GM12864 (cell line): ENCODE data around the gene SLC25A3.
"Not testable (repeated sequence)": the region's sequence is repeated elsewhere in the genome, so short reads cannot be mapped to it uniquely, and the experiment has no call there.

Experiments used
- DNase-seq: peaks from one replicate; pipeline ENCODE4 v3.0.0-alpha.2; 2011; ENCODE audit warnings: low read depth
- H3K4me3 ChIP-seq: 2 replicates; pipeline ENCODE4 v1.5.1; 2011; ENCODE audit warnings: mild to moderate bottlenecking, low read depth, low read length, control low read depth
- TF ChIP-seq, protein P1 (sequence below): IDR thresholded peaks from 2 replicates; pipeline ENCODE4 v1.5.1; 2011; ENCODE audit warnings: low read depth, mild to moderate bottlenecking, moderate library complexity, low read length, control low read depth, inconsistent platforms; ENCODE audit errors: missing control alignments

SLC25A3 gene

DNA sequence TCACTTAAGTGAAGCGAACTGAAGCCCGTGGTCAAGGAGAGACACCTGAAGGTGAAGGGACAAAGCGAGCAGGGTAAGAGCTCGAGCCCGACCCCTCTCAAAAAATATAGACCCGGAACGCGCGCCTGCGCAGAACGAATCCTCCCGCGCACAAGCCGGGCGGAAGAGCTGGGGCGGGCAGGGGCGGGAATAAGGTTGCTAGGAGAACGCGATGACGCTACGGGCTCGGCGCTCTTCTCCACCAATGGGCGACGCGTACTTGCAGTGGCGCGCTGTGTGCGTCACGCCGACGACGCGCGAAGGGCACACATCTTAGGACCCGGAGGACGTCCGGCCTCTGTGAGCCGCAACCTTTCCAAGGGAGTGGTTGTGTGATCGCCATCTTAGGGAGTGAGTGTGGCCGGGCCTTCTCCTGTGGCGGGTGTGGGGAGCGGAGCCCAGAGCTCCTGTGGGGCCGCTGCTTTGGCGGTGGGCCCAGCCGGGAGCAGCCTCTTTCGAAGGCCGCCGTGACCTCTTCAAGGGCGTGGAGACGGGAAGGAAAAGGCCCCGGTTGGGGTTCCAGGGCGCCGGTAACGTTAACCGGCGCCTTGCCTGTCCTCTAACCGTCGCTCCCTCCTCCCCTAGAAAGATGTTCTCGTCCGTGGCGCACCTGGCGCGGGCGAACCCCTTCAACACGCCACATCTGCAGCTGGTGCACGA is at the start of gene SLC25A3:
Gene SLC25A3, plus strand, starts transcription at position 336 of the 699 bp plus-strand sequence. Its CDS starts 293 bp downstream, at position 629.
- peak within 1 kb of the TSS; percentile 96 for H3K4me3 ChIP-seq
- DNase-seq, result peak; percentile 93
- TF ChIP-seq, protein P1, sequence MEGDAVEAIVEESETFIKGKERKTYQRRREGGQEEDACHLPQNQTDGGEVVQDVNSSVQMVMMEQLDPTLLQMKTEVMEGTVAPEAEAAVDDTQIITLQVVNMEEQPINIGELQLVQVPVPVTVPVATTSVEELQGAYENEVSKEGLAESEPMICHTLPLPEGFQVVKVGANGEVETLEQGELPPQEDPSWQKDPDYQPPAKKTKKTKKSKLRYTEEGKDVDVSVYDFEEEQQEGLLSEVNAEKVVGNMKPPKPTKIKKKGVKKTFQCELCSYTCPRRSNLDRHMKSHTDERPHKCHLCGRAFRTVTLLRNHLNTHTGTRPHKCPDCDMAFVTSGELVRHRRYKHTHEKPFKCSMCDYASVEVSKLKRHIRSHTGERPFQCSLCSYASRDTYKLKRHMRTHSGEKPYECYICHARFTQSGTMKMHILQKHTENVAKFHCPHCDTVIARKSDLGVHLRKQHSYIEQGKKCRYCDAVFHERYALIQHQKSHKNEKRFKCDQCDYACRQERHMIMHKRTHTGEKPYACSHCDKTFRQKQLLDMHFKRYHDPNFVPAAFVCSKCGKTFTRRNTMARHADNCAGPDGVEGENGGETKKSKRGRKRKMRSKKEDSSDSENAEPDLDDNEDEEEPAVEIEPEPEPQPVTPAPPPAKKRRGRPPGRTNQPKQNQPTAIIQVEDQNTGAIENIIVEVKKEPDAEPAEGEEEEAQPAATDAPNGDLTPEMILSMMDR, result no peak

DNA sequence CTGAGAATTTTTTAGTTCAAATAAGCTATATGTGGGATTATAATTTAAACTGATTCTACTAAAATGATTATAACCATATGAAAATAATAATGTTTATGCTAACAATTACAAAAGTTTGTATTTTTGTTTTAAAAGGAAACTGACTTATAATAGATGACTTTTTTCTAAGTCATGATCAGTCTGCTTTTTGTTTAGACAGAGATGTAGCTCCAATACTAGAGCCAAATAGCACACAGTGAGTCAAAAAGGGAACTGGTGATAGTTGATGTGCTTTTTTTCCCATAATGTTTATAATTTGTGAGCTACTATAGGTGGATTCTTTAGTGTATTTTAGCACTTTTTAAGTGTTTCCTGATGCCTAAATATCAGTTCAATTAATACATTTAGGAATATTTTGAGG is 49.8 kb upstream of the SLC25A3 start:
- H3K4me3 ChIP-seq, result no peak overlapping the region
- TF ChIP-seq, protein P1, result no peak
- DNase-seq, result no peak

GRCh38 chr12:98544751-98545150 is 48.7 kb upstream of the SLC25A3 start:
- DNase-seq, result no peak
- H3K4me3 ChIP-seq, result no peak overlapping the region
- TF ChIP-seq, protein P1, result no peak

DNA sequence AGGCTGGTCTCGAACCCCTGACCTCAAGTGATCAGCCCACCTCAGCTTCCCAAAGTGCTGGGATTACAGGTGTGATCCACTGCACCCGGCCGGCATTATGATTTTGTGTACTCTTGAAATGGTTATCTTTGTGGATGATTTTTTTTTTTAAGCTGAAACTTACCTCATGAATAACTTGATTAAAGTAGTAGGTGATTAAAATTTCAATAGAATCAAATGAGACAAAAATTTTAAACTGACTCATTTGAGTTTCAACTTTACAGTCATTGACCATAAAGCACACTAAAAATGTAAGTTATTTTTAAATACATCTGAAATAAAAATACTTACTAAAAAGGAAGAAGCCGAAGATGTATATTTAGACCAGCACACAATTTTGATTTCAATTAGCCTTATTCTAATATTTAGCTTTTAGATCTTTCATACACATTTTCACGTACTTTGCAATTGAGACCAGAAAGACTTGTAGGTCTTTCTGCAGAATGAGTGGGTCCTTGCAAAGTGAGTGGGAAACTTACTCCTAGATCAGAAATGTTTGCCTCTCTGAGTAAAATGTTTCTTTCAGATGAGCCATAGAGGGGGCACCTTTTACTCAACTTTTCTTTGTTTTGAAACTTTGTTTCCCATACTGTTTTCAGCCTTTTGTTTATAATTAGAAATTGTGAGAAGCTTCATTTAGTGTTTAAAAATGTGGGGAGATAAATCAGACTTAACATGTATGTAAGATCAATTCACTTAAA is 43.9 kb upstream of the SLC25A3 start:
- TF ChIP-seq, protein P1, result no peak
- no peak overlapping the region for H3K4me3 ChIP-seq
- no peak for DNase-seq

DNA sequence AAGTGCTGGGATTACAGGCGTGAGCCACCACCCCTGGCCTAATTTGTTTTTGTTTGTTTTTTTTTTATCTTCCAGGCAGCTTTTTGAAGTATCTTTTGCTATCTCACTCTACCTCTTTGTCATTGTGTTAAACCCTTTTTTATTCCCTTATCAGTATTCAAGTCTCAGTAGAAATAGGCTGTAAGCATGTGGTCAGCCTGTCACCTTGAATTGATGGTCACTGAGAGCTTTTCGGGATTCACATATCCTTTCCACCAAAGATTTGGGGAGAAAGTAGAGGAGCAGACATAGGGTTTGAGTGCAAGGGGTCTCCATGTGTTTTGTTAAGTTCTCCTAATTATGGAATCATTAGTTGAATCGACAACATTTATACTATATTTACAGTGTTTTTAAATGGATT is 41.7 kb upstream of the SLC25A3 start:
- no peak for DNase-seq
- TF ChIP-seq, protein P1, result no peak
- no peak overlapping the region for H3K4me3 ChIP-seq

GRCh38 chr12:98558097-98558496 is 35.4 kb upstream of the SLC25A3 start:
- not testable (repeated sequence) for DNase-seq, H3K4me3 ChIP-seq

DNA sequence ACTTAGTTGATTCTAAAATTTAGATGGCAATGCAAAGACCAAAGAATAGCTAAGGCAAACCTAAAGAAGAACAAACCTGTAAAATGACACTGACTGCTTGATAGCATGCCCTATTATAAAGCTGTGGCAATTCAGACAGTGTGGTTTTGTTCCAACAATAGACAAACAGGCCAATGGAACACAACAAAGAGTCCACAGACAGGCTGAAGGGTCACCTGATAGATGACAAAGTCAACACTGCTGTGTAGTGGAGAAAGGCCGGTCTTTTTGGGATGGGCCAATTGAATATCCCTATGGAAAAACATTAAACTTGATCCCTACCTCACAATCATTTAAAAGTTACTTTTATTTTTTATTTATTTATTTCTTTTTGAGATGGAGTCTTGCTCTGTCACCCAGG is 33.8 kb upstream of the SLC25A3 start:
- TF ChIP-seq, protein P1, result no peak
- no peak for DNase-seq
- H3K4me3 ChIP-seq, result no peak overlapping the region
